Measurements from ENCODE around the gene PPIA.

Gene PPIA

GRCh38 chr7:44796504-44797328 is at the start of gene PPIA:
PPIA (plus strand) TSS chr7:44796681; CDS start chr7:44796725, 44 bp downstream.
- H3K36me3 ChIP-seq (ENCODE audit: insufficient read depth, low read length), result peaks cover 49% of the 10 kb centered on the region
- TF ChIP-seq, protein P1, sequence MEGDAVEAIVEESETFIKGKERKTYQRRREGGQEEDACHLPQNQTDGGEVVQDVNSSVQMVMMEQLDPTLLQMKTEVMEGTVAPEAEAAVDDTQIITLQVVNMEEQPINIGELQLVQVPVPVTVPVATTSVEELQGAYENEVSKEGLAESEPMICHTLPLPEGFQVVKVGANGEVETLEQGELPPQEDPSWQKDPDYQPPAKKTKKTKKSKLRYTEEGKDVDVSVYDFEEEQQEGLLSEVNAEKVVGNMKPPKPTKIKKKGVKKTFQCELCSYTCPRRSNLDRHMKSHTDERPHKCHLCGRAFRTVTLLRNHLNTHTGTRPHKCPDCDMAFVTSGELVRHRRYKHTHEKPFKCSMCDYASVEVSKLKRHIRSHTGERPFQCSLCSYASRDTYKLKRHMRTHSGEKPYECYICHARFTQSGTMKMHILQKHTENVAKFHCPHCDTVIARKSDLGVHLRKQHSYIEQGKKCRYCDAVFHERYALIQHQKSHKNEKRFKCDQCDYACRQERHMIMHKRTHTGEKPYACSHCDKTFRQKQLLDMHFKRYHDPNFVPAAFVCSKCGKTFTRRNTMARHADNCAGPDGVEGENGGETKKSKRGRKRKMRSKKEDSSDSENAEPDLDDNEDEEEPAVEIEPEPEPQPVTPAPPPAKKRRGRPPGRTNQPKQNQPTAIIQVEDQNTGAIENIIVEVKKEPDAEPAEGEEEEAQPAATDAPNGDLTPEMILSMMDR (IDR thresholded peaks at IDR 0.05; ENCODE audit: borderline replicate concordance, extremely low read depth, low read length, poor library complexity, severe bottlenecking), result no peak
- TF ChIP-seq EZH2 (IDR thresholded peaks at IDR 0.05; ENCODE audit: borderline replicate concordance, low read depth, low read length, severe bottlenecking), result no peak

GRCh38 chr7:44748045-44748947 is 48.2 kb upstream of the PPIA start, which contains the start of gene ZMIZ2:
ZMIZ2 (plus strand) TSS chr7:44748847; CDS start chr7:44756250, 7,403 bp downstream.
- peak within 1 kb of the TSS; percentile 79 for H3K9ac ChIP-seq (ENCODE audit: low read depth, low read length)
- H3K27ac ChIP-seq (ENCODE audit: low read length), result peak within 1 kb of the TSS; percentile 90
- peak within 1 kb of the TSS; percentile 83 for H3K4me2 ChIP-seq (ENCODE audit: insufficient read depth, low read length)
- peak within 1 kb of the TSS; percentile 96 for H2AFZ ChIP-seq (ENCODE audit: low read depth, low read length)
- no peaks in the 10 kb centered on the region for H3K27me3 ChIP-seq (ENCODE audit: insufficient read depth, low read length, poor library complexity)
- no peaks in the 10 kb centered on the region for H3K9me3 ChIP-seq (ENCODE audit: insufficient read depth, low read length, severe bottlenecking)
- peaks cover 32% of the 10 kb centered on the region for H3K4me1 ChIP-seq (ENCODE audit: insufficient read depth, low read length)
- peaks cover 19% of the 10 kb centered on the region; the same call in 1 of the 2 replicates for H4K20me1 ChIP-seq (ENCODE audit: insufficient read depth, low read length)
- peak within 1 kb of the TSS; percentile 74 to 92 for H3K4me3 ChIP-seq (ENCODE audit: low read depth in 1 of 2, low read length in 2 of 2)
- no peak for TF ChIP-seq EZH2 (IDR thresholded peaks at IDR 0.05; ENCODE audit: borderline replicate concordance, low read depth, low read length, severe bottlenecking)
- TF ChIP-seq, protein P1 (IDR thresholded peaks at IDR 0.05; ENCODE audit: borderline replicate concordance, extremely low read depth, low read length, poor library complexity, severe bottlenecking), result no peak
- H3K36me3 ChIP-seq (ENCODE audit: insufficient read depth, low read length), result peaks cover 13% of the 10 kb centered on the region
- DNase-seq (peak; percentile 89), ATAC-seq (ENCODE audit: insufficient read depth, low read depth) (peak; percentile 85)
- peaks cover 38% of the 10 kb centered on the region for H3K79me2 ChIP-seq (ENCODE audit: insufficient read depth, low read length)

More at GRCh38 chr7:44796504-44797328, at the start of gene PPIA:
- peak; percentile 88 for ATAC-seq (ENCODE audit: insufficient read depth, low read depth)
- H3K9me3 ChIP-seq (ENCODE audit: insufficient read depth, low read length, severe bottlenecking), result no peaks in the 10 kb centered on the region
- H3K79me2 ChIP-seq (ENCODE audit: insufficient read depth, low read length), result peaks cover 57% of the 10 kb centered on the region
- H3K27me3 ChIP-seq (ENCODE audit: insufficient read depth, low read length, poor library complexity), result no peaks in the 10 kb centered on the region
- peak; percentile 99 for DNase-seq
- H3K4me3 ChIP-seq (ENCODE audit: low read depth in 1 of 2, low read length in 2 of 2), result peak within 1 kb of the TSS; percentile 88 to 89
- peak within 1 kb of the TSS; percentile 98 for H3K27ac ChIP-seq (ENCODE audit: low read length)
- H3K9ac ChIP-seq (ENCODE audit: low read depth, low read length), result peak within 1 kb of the TSS; percentile 99
- H4K20me1 ChIP-seq (ENCODE audit: insufficient read depth, low read length), result peaks cover 37% of the 10 kb centered on the region
- H3K4me2 ChIP-seq (ENCODE audit: insufficient read depth, low read length), result peak within 1 kb of the TSS; percentile 84
- H2AFZ ChIP-seq (ENCODE audit: low read depth, low read length), result peak within 1 kb of the TSS; percentile 96
- H3K4me1 ChIP-seq (ENCODE audit: insufficient read depth, low read length), result peaks cover 39% of the 10 kb centered on the region

DNA sequence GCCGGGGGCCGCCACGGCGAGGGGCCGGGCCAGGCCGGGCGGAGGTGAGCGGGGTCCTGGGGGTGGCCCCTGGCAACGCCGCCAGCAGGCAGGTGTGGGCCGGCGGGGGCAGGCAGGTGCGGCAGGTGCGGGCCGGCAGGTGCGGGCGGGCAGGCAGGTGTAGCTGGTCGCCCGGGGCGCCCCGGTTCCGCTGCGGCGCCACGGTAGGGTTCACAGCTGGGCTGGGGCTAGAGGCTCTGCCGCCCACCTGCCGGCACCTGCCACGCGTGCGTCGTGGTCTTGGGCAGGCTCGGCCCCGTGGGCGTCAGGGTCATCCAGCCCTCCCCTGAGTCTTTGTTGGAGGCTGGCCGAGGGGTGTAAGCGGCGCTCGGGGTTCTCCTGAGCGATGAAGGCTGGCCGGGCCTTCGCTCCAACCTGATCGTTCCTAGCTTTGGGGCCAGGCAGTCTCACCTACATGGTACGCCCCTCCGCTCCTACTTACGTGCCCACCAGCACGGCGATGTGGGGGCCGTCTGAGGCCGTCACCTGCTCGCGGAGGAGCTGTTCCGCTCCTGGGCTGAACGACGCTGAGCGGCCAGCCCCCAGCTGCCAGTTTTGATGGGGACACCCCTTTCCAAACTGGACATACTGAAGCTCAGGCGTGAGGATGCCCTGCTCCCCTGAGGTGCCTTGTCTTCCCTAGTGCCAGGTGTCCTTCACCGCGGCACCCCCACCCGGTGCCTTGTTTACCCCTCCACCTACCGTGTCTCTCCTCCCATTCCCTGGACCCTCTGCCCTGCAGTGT is 47.3 kb upstream of the PPIA start:
- DNase-seq, result peak; percentile 17
- Histone ChIP-seq H3K79me2 (ENCODE audit: insufficient read depth, low read length) (peaks cover 47% of the 10 kb centered on the region), H3K9me3 (ENCODE audit: insufficient read depth, low read length, severe bottlenecking) (no peaks in the 10 kb centered on the region), H3K4me1 (ENCODE audit: insufficient read depth, low read length) (peaks cover 32% of the 10 kb centered on the region), H3K27me3 (ENCODE audit: insufficient read depth, low read length, poor library complexity) (no peaks in the 10 kb centered on the region), H3K4me2 (ENCODE audit: insufficient read depth, low read length) (peak overlapping the region; percentile 83), H3K9ac (ENCODE audit: low read depth, low read length) (peak overlapping the region; percentile 79), H3K27ac (ENCODE audit: low read length) (peak overlapping the region; percentile 69), H2AFZ (ENCODE audit: low read depth, low read length) (peak overlapping the region; percentile 66), H3K36me3 (ENCODE audit: insufficient read depth, low read length) (peaks cover 13% of the 10 kb centered on the region), H4K20me1 (ENCODE audit: insufficient read depth, low read length) (peaks cover 19% of the 10 kb centered on the region), H3K4me3 (ENCODE audit: low read depth in 1 of 2, low read length in 2 of 2) (peak overlapping the region; percentile 74 to 92)
- 0 out of 3 replicates have a peak, but pooled peaks have one; percentile 3 for ATAC-seq (ENCODE audit: insufficient read depth, low read depth)
- no peak for TF ChIP-seq EZH2 (IDR thresholded peaks at IDR 0.05; ENCODE audit: borderline replicate concordance, low read depth, low read length, severe bottlenecking)
- TF ChIP-seq, protein P1 (IDR thresholded peaks at IDR 0.05; ENCODE audit: borderline replicate concordance, extremely low read depth, low read length, poor library complexity, severe bottlenecking), result no peak
